Brain pericyte (primary cell): ENCODE results near the gene ARL15.
"Not testable (repeated sequence)": the region's sequence is repeated elsewhere in the genome, so short reads cannot be mapped to it uniquely, and the experiment has no call there.

Experiments used
- DNase-seq: peaks from one replicate; pipeline ENCODE4 v3.0.0-alpha.2; 2012; ENCODE audit warnings: low read depth, low spot score

Gene ARL15

DNA sequence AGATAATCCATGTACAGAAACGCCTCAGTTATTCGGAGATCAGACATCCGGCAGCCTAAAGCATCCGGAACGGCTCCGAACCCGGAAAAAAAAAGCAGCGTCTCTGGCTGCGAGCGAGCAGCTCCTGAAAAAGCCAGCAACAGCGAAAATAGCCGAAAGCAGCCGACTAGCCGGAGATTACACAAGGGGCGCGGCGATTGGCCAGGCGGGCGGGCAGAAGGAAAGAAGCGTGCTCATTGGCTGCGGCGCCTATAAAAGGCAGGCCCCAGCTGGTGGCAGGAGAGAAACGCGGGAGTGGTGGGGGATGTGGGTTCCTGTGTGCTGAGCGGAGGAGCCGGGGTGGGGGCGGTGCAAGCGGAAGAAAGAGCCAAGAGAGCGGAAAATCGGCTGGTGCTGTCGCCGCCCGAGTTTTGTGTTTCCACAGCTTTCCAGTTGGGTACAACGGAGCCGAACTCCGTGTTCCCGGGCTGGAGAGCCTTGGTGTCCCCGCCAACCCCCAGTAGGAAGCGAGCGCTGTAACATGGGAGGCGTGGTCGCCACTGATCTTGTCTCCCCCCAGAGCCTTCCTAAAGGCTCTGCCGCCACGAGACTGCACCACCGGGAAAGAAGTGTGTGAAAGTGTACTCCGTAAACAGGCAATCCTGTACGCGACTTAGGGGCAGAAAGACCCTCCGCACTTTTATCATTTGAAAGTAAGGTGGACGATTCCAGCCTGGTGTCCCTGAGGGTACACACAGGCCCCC lies at the start of gene ARL15:
TSS of gene ARL15 (minus strand) at position 141 of the 743 bp plus-strand sequence.
- DNase-seq, result peak; percentile 84

DNA sequence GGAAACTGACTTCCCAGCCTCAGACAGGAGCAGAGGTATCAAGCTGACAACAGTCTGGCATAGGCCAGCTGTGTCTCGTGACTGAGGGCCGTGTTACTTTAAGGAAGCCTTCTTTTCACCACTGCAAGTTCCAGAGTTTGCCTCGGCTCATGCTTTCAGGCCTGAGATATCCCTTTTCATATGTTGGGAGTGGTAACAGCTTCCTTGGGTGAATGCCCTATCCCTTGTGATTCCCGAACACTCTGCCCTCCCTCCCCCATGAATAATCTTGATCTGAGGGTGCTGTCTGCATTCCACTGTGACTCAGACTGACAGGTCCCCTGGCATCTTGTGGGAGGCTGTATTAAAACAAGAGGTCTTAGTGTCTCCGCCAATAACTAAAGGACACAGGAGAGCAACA lies 49.7 kb upstream of the ARL15 start:
- DNase-seq, result no peak

DNA sequence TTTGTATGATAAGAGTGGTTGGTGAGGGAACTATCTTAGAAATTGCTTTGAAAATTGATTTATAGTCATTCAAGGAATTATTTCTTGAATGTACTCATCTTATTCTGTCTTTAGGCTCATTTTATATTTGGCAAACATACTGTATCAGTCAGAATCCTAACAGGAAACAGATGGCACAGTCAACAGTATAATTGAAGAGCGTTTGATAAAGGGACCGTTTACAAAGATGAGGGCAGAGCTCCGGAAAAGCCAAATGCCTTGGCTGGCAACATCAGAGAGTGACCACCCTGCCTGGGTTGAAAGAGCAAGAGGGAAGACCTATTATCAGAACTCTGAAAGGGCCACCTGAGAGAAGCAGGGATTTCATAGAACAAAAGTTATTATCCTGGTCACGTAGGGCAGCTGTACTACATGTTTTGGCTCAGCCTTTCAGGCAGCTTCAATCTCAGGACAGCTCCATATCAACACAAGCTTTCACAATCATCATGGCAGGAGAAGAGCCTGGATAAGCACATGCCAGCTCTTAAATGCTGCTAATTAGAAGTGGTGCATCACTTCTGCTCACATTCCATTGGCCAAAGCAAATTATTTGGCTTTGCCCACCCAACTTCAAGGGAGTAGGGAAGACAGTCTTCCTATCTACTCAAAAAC lies 47.2 kb upstream of the ARL15 start:
- no peak for DNase-seq

DNA sequence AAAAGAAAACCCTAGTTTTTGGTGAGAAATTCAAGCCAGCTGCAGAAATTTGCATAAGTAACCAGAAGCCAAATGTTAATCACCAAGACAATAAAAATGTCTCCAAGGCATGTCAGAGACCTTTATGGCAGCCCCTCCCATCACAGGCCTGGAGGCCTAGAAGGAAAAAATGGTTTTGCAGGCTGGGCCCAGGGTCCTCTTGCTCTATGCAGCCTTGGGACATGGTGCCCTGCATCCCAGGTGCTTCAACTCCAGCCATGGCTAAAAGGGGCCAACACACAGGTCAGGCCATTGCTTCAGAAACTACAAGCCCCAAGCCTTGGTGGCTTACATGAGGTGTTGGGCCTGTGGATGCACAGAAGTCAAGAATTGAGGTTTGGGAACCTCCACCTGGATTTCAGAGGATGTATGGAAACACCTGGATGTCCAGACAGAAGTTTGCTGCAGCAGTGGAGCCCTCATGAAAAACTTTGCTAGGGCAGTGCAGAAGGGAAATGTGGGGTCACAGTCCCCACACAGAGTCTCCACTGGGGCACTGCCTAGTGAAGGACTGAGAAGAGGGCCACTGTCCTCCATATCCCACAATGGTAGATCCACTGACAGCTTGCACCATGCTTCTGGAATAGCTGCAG lies 43.7 kb upstream of the ARL15 start:
- not testable (repeated sequence) for DNase-seq

DNA sequence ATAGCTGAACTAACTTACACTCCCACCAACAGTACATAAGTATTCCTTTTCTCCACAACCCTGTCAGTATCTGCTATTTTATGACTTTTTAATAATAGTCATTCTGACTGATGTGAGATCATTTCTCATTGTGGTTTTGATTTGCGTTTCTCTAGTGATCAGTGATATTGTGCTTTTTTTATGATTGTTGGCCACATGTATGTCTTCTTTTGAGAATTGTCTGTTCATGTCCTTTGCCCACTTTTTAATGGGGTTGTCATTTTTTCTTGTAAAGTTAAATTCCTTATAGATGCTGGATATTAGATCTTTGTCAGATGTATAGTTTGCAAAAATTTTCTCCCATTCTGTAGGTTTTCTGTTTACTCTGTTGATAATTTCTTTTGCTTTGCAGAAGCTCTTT lies 42.2 kb upstream of the ARL15 start:
- not testable (repeated sequence) for DNase-seq

DNA sequence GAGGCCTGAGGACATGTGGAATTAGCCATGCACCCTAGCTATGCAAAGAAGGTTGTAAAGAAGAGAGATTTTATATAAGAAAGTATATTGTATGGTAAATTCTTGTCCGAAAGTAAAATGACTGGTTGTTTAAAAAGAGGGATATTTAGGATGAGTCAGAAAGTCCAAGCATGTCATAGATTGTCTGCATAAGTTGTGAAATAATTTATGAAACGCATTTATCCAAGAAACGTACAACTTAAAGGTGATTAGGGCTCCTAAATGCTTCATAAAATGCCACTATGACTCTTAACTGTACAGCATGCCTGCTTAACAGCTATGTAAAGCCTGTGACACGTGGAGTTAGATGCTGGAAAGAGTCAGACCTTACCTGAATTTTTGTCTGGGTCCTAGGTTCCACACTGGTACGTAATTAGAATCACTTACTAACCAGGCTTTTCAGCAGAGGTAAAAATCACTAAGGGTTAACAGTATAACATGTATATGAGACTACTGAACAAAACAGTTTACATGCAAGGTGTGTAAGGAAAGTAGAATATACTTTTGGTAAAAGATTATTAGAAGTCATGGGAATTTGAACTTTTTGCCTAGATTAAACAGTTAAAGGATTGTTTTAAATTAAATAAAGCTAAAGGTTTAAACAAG lies 37.0 kb upstream of the ARL15 start:
- no peak for DNase-seq

DNA sequence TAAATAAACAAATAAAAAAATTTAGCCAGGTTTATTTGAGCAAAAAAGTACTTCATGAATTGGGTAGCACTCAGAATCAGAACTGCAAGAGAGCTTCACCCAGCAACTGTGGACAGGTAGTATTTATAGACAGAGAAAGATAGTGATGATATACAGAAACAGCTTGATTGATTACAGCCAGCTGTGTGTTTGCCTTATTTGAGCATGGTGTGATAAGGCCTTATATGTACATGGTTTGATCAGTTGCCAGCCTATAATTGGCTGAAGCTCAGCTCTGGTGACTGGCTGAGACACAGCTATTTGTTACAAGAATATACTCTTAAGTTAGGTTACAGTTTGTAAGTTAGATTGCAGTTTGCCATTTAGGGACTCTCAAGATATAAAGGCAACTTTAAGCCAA lies 34.3 kb upstream of the ARL15 start:
- no peak for DNase-seq

DNA sequence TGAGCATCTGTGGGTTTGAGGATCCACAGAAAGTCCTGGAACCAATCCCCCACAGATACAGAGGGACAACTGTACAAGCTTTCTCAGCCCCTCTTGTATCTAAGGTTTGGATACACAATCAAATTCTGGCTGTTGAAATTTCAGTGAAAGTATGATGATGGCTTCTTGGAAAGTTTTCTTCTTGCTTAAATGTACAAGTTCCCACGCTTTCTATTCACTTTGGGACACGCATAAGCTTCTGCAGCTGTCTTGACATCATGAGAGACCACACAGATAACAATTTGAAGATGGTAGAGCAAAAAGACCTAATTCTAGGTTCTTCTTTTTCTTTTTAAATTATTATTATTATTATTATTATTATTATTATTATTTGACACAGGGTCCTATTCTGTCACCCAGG lies 31.6 kb upstream of the ARL15 start:
- DNase-seq, result no peak

DNA sequence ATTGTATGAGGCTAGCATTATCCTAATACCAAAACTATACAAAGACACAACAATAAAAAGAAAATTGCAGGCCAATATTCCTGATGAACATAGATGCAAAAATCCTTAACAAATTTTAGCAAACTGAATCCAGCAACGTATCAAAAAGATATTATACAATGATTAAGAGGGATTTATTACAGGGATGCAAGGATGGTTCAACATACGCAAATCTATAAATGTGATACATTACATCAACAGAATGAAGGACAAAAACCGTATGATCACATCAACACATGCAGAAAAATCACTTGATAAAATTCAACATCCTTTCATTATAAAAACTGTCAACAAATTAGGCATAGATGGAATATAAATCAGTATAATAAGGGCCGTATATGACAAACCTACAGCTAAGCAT lies 27.1 kb upstream of the ARL15 start:
- DNase-seq, result no peak

DNA sequence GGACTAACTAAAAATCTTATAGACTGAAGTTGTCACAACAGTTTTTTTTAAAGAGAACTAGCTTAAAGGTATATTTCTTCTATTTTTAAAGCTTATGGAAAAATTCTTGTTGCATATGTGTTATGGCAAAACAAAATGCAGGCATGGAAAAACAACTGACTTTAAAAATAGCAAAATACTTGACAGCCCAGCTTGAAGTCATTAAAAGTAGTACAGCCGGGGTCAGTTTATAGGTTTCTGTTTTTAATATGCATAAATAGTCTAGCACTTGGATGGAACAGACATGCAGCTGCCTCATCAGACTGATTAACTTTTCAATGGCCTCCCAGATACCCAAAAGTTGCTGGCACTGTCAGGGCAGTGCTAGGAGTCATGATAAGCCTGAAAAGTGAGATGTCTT lies 22.3 kb upstream of the ARL15 start:
- DNase-seq, result no peak

DNA sequence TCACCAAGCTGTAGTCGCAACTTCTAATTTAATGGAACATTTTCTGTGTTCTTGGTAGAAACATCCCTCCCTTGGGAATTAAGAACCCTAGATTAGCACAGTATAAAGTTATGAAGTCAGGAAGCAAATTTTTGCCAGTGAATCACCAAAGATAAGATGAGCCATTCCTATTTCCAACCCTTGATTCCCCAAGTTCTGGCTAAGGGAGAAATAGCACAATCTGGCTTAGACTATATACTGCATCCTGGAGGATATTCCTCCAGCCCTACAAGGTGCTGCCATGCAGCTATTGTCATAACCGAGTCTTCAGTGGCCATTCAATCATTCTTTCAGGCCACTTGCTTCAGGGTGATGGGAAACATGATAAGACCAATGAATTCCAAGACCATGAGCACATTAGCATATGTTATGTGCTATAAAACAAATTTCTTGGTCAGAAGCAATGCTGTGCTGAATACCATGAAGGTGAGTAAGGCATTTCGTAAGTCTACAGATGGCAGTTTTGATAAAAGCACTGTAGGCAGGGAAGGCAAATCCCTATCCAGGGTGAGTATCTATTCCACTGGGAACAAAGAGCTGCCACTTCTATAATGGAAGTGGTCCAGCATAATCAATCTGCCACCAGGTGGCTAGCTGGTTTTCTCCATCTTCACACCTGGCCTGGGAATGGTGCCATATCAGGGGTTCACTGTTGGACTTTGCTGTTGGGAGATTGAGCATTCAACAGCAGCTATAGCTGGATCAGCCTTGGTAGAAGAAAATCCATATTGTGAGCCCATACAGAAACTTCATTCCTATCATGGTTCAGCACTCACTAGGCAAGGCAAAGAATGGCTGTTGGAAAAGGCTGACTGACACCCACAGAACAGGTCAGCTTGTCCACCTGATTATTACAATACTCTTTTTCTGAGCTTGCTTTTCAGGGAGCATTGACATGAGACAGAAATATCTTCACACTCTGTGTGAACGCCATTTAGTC lies 19.6 kb upstream of the ARL15 start:
- no peak for DNase-seq

DNA sequence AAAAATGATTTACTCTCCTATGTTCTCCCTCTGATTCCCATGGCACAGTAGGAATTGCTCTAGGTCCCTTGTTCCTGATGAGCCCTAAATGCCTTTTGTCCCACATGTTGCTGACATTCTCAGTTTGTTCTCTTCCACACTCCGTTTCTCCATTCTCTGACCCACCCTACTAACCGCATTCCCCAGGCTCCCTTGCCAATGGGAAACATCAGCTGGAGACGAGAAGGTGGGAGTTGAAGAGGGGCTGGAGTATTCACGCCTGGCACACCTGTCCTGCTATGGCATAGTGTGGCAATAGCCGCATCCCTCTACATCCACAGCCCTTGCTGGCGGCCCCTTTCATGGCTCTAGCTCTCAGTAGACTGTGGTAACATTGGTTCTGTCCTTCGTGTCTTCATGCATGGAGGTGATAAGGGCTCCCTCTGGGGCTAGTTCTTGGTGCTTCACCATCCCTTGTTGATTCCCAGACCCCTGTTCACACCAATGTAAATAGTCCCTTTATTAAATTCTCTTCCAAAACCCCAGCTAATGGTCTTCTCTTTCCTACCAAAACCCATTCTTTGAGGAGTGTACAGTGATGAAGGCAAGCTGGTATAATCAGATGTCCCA lies 16.4 kb upstream of the ARL15 start:
- DNase-seq, result no peak

DNA sequence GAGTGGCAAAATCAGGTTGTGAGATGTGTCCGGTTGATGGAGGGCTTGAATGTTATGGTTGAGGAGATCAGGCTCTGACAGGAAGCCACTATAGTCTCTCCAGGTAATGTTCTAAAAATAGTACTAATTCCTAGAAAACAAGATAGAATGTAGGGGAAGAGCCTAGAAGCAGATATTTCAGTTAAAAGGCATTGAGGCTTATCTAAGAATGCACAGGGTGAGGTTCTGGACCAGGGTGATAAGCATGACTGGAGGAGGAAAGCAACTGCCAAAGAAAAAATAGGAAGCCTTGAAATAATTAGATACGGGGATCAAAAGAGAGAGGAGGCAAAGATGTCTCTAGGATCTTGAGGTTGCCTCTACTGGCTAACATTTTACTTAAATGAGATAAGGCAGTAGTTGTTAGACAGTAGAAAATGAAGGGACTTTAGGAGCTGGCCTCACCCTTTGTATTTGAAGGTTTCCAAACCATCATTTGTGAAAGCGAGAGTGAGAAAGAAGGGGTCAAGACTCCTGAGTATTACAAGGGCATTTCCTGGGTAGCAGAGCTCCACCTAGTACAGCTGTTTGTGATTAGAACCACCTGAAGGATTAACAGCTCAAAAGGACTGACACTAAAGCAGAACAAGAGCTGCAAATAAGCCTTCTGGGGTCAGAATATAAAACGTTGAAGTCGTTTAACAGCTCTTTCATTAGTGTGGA lies 15.4 kb upstream of the ARL15 start:
- DNase-seq, result no peak

DNA sequence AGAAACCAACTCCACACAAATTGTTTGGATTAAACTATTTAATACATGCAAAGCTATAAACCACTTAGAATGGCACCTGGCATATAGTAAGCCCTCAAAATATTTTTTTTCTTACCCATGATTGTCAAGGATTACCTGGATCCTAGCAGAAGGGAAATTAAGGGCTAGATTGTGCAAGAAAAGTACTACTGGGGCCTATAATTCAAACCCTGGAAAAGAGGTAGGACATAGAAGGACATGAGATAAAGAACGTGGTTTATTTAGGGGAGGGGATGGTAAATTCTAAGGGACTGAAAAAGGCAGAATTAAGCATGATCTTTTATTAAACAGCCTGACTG lies 14.9 kb upstream of the ARL15 start:
- no peak for DNase-seq

DNA sequence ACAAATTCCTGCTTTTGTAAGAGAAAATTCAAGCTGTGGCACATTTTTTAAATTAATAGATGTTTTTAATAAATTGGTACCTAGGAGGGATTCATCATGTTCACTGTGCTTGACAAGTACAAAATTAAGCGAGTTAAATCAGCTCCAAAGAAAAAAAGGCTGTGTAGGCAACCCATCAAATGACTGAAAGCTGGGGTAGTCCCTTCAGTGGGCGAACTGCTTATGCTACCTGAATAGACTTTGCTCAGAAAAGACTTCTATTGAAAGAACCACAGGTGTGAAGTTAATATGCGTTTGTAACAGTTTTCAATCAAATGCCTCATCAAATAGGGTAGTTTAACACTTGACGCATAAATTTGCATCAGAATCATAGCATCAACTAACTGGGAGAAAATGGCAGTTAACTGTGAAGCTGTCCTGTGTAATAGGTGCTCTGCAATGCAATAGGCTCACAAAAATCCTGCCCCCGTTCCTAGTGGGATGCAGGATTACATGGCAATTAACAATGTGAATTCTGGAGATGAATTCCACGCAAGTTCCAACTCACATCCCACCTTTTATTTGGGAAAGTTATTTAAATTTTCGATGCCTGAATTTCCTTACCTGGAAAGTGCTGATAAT lies 14.4 kb upstream of the ARL15 start:
- no peak for DNase-seq

DNA sequence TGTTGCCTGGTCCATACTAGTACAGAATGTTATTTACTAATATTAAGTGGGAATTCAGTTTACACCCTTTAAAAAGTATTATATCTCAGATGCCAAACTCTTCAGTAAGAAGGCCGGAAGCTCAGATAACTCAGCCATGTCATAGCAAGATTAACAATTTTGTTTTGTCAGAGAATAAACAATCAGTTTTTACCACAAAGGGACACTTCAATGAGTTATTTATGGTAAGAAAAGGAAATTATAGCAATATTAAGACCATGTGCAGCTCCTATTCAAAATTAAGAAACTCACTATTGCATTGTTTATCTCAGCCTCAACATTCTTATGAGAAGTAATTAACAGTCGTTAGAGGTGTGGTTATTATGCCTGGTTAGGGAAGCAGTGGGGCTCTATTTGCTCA lies 13.1 kb upstream of the ARL15 start:
- DNase-seq, result no peak

DNA sequence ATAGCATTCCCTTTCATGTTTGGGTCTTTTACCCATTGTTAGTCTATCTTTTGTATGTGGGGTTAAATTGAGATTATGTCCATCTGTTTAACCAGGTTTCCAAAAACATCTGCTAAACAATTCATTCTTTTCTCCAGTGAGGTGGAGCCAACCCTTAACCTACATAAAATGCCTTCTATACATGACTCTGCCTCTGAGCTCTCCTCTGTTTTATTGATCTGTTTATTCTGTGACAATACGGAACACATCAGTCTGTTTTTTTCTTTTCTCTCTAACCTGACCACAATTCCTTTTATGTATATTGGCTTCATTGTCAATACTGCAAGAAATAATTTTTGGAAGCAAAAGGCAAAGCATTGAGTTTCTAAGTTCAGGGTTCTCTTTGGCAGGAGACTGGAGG lies 9.9 kb upstream of the ARL15 start:
- DNase-seq, result no peak

DNA sequence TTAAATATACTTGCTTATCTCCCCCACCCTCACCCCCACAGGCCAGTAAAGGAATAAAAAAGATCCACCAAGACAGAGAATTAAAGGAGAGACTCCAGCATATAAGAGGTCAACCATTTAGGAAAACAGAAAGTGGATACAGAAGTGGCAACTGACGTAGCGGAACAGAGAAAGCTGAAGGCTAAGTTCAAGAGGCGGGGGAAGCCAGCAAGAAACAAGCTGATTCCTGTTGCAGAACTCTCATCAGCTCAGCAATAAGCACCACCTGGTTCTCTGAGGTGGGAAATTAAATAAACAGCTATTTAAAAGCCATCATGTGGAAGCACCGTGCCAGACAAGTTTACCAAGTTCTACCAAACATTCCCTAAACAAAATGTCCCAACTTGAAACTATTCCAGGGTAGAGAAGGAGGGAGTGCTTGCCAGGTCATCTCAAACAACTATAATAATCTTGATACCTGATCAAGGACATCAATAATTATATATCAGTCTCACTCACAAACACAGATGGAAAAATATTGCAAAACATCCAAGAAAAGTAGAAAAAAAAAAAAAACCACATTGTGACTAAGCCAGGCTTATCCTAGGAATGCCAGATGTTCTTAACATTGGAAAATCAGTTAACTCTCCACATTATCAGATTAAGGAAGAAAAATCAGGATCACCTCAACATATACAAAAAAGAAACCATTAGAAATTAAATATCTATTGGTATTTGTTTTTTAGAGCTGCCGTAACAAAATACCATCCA lies 7.3 kb upstream of the ARL15 start:
- no peak for DNase-seq
